ENCODE data around the gene KIF18B.

The KIF18B gene

GRCh38 chr17:44965481-44966234, 18.1 kb upstream of the KIF18B start:
- H3K4me3 ChIP-seq (ENCODE audit: low read depth, low read length) = no peak overlapping the region
- DNase-seq (ENCODE audit: low read depth, low spot score) = no peak
- in situ Hi-C loops (cut with HindIII; ENCODE audit: low sequenced_read_pairs) = no loop called here
- TF ChIP-seq CTCF (IDR thresholded peaks at IDR 0.05; ENCODE audit: low read depth, low read length) = no peak

DNA sequence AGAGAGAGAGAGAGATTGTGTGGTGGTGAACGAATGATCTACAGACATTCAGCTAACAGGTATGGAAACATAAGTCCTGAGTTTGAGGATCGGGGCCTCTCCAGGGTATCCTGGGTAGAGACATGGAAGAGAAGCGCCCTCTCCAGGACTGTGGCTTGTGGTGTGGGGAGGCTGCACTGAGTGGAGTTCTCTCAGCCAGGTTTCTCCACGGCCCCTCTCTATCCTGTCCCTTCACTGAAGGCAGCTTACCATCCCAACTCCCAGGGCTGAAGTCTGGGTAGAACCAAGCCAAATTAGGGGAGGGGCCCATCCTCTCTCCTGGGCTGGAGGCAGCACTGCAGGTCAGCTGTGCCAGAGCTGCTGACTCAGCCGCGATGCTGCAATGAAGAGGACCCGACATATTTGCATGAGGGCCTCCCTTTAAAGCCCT, 14.4 kb upstream of the KIF18B start:
- in situ Hi-C loops (cut with HindIII; ENCODE audit: low sequenced_read_pairs) = no loop called here
- no peak for DNase-seq (ENCODE audit: low read depth, low spot score)
- peak; percentile 26 for TF ChIP-seq CTCF (IDR thresholded peaks at IDR 0.05; ENCODE audit: low read depth, low read length)
- H3K4me3 ChIP-seq (ENCODE audit: low read depth, low read length) = no peak overlapping the region

DNA sequence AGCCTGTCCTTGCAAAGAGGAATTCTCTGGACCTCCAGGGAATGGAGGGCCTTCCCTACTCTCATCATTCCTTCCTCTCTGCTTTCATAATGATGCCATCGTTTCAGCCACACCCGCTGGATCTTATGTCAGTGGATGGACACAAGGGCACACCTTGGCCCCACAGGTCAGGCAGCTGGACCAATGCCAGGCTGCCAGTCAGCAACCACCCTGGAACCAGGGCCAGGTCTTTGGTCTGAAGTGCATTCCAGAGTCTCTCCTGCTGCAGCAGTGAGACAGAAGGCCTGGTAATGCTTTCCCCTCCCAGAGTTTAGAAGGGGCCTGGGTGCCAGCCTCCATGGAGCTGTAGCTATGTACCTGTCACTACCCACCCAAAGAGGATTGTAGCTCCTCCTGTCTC, 13.1 kb upstream of the KIF18B start:
- H3K4me3 ChIP-seq (ENCODE audit: low read depth, low read length) = no peak overlapping the region
- in situ Hi-C loops (cut with HindIII; ENCODE audit: low sequenced_read_pairs) = no loop called here
- no peak for DNase-seq (ENCODE audit: low read depth, low spot score)
- TF ChIP-seq CTCF (IDR thresholded peaks at IDR 0.05; ENCODE audit: low read depth, low read length) = no peak

DNA sequence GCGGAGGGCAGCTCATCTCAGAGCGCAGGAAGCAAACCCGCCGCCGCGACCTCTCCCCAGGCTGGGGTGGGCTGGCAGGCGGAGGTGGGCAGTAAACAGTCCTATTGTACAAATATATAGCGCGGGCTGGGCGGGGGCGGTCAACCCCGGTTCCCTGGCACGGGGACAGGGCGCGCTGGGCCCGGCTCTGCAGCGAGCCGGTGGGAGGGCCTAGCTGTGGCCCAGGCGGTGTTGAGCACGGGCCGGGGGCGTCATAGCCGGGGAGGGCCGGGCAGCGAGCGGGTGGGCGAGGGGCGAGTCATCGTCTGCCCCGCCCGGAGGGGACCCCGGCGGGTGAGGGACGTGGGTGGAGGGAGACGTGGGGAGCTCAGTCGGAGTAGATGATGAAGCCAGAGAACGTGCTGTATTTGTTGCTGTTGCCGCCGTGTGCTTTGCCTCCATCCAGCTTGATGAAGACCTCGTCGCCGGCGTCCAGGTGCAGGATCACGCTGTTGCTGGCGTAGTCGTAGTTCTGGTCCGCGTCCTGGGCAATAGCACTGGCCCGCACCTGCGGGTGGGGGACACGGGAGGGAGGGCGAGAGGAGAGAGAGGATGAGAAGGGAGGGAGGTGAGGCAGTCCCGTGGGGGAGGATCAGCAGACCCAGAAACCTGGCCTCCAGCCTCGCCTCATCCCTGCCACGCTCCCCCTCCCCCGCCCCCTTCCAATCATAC, 12.4 kb upstream of the KIF18B start:
- peak overlapping the region; percentile 5 for H3K4me3 ChIP-seq (ENCODE audit: low read depth, low read length)
- no peak for DNase-seq (ENCODE audit: low read depth, low spot score)
- TF ChIP-seq CTCF (IDR thresholded peaks at IDR 0.05; ENCODE audit: low read depth, low read length) = no peak
- in situ Hi-C loops (cut with HindIII; ENCODE audit: low sequenced_read_pairs) = no loop called here

- H3K4me3 ChIP-seq (ENCODE audit: low read depth, low read length) = no peak overlapping the region
- no peak for TF ChIP-seq CTCF (IDR thresholded peaks at IDR 0.05; ENCODE audit: low read depth, low read length)
- no peak for DNase-seq (ENCODE audit: low read depth, low spot score)
- in situ Hi-C loops (cut with HindIII; ENCODE audit: low sequenced_read_pairs) = no loop called here
Measured at GRCh38 chr17:44956998-44957981, 9.7 kb upstream of the KIF18B start.

Data from astrocyte of the spinal cord (primary cell).